Activated CD4-positive, alpha-beta T cell treated with anti-CD3 and anti-CD28 coated beads, Interleukin-2, amount 10 ng/mL, durations not matched to agents 24 days and 14 days (primary cell): ENCODE measurements around the gene NAV3. TPM values are rescaled to one million over a fixed set of nuclear protein-coding genes. Genes with fewer than 3 reads are reported as not detected.
"Not testable (repeated sequence)": the region's sequence is repeated elsewhere in the genome, so short reads cannot be mapped to it uniquely, and the experiment has no call there.

ENCODE experiments used
- DNase-seq: peaks from one replicate; pipeline ENCODE4 v3.0.0; 2022
- H3K27ac Mint-ChIP-seq: one replicate; pipeline ENCODE4 v1.8.0; 2022; ENCODE audit warnings: mild to moderate bottlenecking, mixed read lengths
- H3K27me3 Mint-ChIP-seq: one replicate; pipeline ENCODE4 v1.8.0; 2022; ENCODE audit warnings: mixed read lengths
- H3K36me3 Mint-ChIP-seq: one replicate; pipeline ENCODE4 v1.8.0; 2022; ENCODE audit warnings: low read depth, mild to moderate bottlenecking, mixed read lengths
- H3K4me1 Mint-ChIP-seq: one replicate; pipeline ENCODE4 v1.8.0; 2021; ENCODE audit warnings: mixed read lengths
- H3K4me3 Mint-ChIP-seq: one replicate; pipeline ENCODE4 v1.8.0; 2022; ENCODE audit warnings: mild to moderate bottlenecking, moderate library complexity, mixed read lengths
- H3K9me3 Mint-ChIP-seq: one replicate; pipeline ENCODE4 v1.8.0; 2021; ENCODE audit warnings: mixed read lengths
- intact Hi-C: fragments of 100-400 bp; cut with micrococcal nuclease; formaldehyde crosslinking; loops from one replicate; pipeline ENCODE4 v1.15.1; 2023
- total RNA-seq: library from RNA; stranded (reverse); gene quantifications from 2 replicates; pipeline ENCODE4 v1.2.3, GENCODE V29; 2022

NAV3 gene
- total RNA-seq, 1 donor from 2014 or later = not detected

DNA sequence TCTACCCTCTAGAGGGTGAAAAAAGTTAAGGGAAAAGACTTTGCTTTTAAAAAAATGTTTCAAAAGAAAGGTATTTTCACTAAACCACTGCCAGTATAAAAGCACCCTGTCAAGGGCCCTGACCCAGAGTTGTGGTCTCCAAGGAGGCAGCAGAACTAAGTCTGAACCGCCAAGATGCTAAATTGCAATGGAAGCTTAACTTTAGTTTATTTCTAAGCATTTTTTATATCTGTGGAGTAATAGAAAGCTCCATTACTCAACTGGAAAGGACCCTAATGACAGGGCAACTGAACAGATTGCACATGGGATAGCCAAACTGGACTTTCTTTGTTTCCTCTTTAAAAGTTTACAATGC is 379.8 kb downstream of the NAV3 start:
- Mint-ChIP-seq H3K4me1 (no peaks in the 10 kb centered on the region), H3K4me3 (no peak overlapping the region), H3K27me3 (no peaks in the 10 kb centered on the region), H3K27ac (no peak overlapping the region), H3K36me3 (no peaks in the 10 kb centered on the region), H3K9me3 (no peaks in the 10 kb centered on the region)
- intact Hi-C loops = no loop called here
- no peak for DNase-seq

- H3K4me1 Mint-ChIP-seq = no peaks in the 10 kb centered on the region
- no peaks in the 10 kb centered on the region for H3K9me3 Mint-ChIP-seq
- H3K4me3 Mint-ChIP-seq = no peak overlapping the region
- no peaks in the 10 kb centered on the region for H3K36me3 Mint-ChIP-seq
- H3K27ac Mint-ChIP-seq = no peak overlapping the region
- intact Hi-C loops = no loop called here
- no peaks in the 10 kb centered on the region for H3K27me3 Mint-ChIP-seq
- no peak for DNase-seq
Measured at GRCh38 chr12:78210894-78211302, 380.2 kb downstream of the NAV3 start.

DNA sequence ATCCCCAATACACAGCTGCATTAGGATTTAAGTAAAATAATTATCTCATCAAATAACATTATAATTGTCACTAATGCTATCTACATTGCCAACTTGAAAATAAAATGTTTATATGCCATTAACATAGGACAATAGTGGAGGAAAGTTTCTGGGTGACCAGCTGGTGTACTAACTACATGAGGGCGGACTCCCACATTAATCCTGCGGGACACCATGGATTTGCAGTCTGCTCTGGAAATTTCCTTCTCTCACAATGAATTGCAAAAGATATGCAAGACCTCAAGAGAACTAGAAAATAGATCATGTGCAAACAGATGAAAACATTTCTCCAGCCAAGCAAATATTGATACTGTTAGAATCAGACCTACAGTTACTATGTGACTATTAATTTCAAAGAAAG is 390.1 kb downstream of the NAV3 start:
- H3K4me1 Mint-ChIP-seq = no peaks in the 10 kb centered on the region
- intact Hi-C loops = no loop called here

GRCh38 chr12:78224154-78224553 is 393.5 kb downstream of the NAV3 start:
- Mint-ChIP-seq H3K27ac (no peak overlapping the region), H3K4me1 (no peaks in the 10 kb centered on the region), H3K4me3 (no peak overlapping the region), H3K36me3 (no peaks in the 10 kb centered on the region), H3K9me3 (no peaks in the 10 kb centered on the region), H3K27me3 (no peaks in the 10 kb centered on the region)
- intact Hi-C loops = no loop called here
- DNase-seq = no peak

More for the DNA sequence above, 390.1 kb downstream of the NAV3 start:
- Mint-ChIP-seq H3K27me3 (no peaks in the 10 kb centered on the region), H3K4me3 (no peak overlapping the region), H3K36me3 (no peaks in the 10 kb centered on the region), H3K27ac (no peak overlapping the region), H3K9me3 (no peaks in the 10 kb centered on the region)
- no peak for DNase-seq

GRCh38 chr12:78226763-78227162 is 396.1 kb downstream of the NAV3 start:
- H3K4me1 Mint-ChIP-seq = no peaks in the 10 kb centered on the region
- no peaks in the 10 kb centered on the region for H3K36me3 Mint-ChIP-seq
- intact Hi-C loops = no loop called here
- DNase-seq = no peak
- no peak overlapping the region for H3K4me3 Mint-ChIP-seq
- no peaks in the 10 kb centered on the region for H3K27me3 Mint-ChIP-seq
- H3K27ac Mint-ChIP-seq = no peak overlapping the region
- no peaks in the 10 kb centered on the region for H3K9me3 Mint-ChIP-seq

DNA sequence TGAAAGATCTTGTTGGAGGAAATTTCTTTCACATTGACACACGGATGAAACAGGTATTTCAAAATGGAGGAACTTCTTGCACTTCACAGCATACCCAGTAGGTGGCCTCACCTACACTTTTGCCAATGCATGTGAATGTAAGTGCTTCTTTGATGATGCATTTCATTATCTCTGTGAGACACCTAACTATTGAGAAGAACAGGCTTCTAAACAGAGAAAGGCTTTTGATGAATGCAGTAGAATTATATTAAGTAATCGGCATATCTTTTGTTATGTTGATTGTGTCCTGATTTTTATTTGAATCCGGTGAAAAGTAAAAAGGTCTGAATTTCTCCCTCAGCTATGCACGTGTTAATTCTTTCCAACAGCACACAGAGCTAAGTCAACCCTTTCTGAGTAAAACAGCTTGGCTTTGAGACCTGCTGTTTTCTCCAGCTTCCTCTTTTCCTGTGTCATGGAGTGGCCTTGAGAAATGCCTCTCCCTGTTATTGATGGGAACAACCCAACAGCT is 399.0 kb downstream of the NAV3 start:
- no peak overlapping the region for H3K27ac Mint-ChIP-seq
- no peaks in the 10 kb centered on the region for H3K4me1 Mint-ChIP-seq
- no peaks in the 10 kb centered on the region for H3K27me3 Mint-ChIP-seq
- no peaks in the 10 kb centered on the region for H3K36me3 Mint-ChIP-seq
- DNase-seq = peak; percentile 71
- no peaks in the 10 kb centered on the region for H3K9me3 Mint-ChIP-seq
- no peak overlapping the region for H3K4me3 Mint-ChIP-seq
- intact Hi-C loops = no loop called here

GRCh38 chr12:78232756-78233155 is 402.1 kb downstream of the NAV3 start:
- intact Hi-C loops = no loop called here
- no peaks in the 10 kb centered on the region for H3K27me3 Mint-ChIP-seq

GRCh38 chr12:78236264-78236663 is 405.6 kb downstream of the NAV3 start:
- intact Hi-C loops = no loop called here
- no peaks in the 10 kb centered on the region for H3K27me3 Mint-ChIP-seq
- DNase-seq = no peak
- H3K9me3 Mint-ChIP-seq = no peaks in the 10 kb centered on the region
- H3K4me1 Mint-ChIP-seq = no peaks in the 10 kb centered on the region
- H3K27ac Mint-ChIP-seq = no peak overlapping the region
- no peak overlapping the region for H3K4me3 Mint-ChIP-seq
- no peaks in the 10 kb centered on the region for H3K36me3 Mint-ChIP-seq

More at GRCh38 chr12:78232756-78233155, 402.1 kb downstream of the NAV3 start:
- Mint-ChIP-seq H3K9me3 (no peaks in the 10 kb centered on the region), H3K4me3 (no peak overlapping the region), H3K4me1 (no peaks in the 10 kb centered on the region), H3K36me3 (no peaks in the 10 kb centered on the region), H3K27ac (no peak overlapping the region)
- DNase-seq = no peak

GRCh38 chr12:78239544-78239943 is 408.9 kb downstream of the NAV3 start:
- no peak for DNase-seq
- no peaks in the 10 kb centered on the region for H3K36me3 Mint-ChIP-seq

GRCh38 chr12:78240827-78241226 is 410.1 kb downstream of the NAV3 start:
- intact Hi-C loops = no loop called here
- H3K4me3 Mint-ChIP-seq = no peak overlapping the region
- H3K27ac Mint-ChIP-seq = no peak overlapping the region
- H3K4me1 Mint-ChIP-seq = no peaks in the 10 kb centered on the region
- no peaks in the 10 kb centered on the region for H3K36me3 Mint-ChIP-seq
- no peak for DNase-seq
- peaks cover 4% of the 10 kb centered on the region for H3K9me3 Mint-ChIP-seq
- no peaks in the 10 kb centered on the region for H3K27me3 Mint-ChIP-seq

More at GRCh38 chr12:78239544-78239943, 408.9 kb downstream of the NAV3 start:
- no peaks in the 10 kb centered on the region for H3K4me1 Mint-ChIP-seq
- no peak overlapping the region for H3K27ac Mint-ChIP-seq
- intact Hi-C loops = no loop called here
- H3K9me3 Mint-ChIP-seq = peaks cover 4% of the 10 kb centered on the region
- H3K27me3 Mint-ChIP-seq = no peaks in the 10 kb centered on the region
- no peak overlapping the region for H3K4me3 Mint-ChIP-seq

DNA sequence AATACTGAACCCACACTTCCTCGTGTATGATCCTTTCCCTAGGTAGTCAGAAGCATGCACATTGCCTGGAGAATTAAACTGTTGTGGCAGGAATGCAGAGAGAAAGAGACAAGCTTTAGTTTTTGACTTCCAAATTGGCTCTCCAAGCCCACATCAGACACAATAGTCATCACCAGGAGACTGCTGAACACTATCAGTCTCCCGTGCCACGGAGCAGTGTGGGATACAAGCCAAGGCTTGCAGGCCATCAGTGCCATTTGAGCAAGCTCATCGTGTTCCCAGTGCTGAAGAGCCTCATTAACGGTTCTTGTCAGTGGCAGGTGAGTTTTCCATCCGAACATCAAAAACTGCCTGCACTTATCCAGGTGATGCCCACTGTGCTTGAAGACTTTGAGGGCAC is 410.8 kb downstream of the NAV3 start:
- intact Hi-C loops = no loop called here
- DNase-seq = no peak
- H3K27ac Mint-ChIP-seq = no peak overlapping the region

DNA sequence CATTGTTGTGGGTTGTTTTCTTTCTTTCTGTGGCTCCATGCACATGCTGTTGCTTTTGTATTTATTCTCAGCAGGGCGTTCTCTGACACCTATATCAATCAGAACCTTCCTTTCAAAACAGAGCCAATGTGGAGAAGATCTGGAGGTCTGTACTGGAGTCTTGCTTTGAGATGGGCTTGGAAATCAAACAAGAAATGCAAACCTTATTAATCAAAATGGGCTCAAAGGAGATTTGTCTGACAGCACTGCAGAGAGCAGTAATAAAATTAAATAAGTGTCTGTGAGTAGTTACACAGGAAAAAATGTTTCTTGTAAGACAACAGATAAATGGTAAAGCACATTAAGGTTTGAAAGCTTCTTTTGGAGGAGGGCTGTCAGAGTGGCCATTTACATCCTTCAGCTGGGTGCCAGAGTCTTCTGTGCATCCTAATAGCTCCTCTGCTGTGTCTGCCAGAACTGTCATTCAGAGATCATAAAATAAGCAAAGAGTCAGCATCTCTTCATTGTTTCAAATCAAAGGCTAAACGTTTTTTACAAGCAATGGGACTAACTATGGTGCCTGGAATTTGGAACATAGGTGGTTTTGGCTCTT is 414.3 kb downstream of the NAV3 start:
- intact Hi-C loops = no loop called here
- H3K4me1 Mint-ChIP-seq = no peaks in the 10 kb centered on the region
- no peak overlapping the region for H3K4me3 Mint-ChIP-seq
- no peak for DNase-seq
- peaks cover 4% of the 10 kb centered on the region for H3K9me3 Mint-ChIP-seq
- H3K27me3 Mint-ChIP-seq = no peaks in the 10 kb centered on the region
- H3K27ac Mint-ChIP-seq = no peak overlapping the region
- H3K36me3 Mint-ChIP-seq = no peaks in the 10 kb centered on the region

More for the DNA sequence above, 410.8 kb downstream of the NAV3 start:
- Mint-ChIP-seq H3K9me3 (peaks cover 4% of the 10 kb centered on the region), H3K36me3 (no peaks in the 10 kb centered on the region), H3K4me1 (no peaks in the 10 kb centered on the region), H3K4me3 (no peak overlapping the region), H3K27me3 (no peaks in the 10 kb centered on the region)

- Mint-ChIP-seq H3K9me3 (peaks cover 1% of the 10 kb centered on the region), H3K27ac (no peak overlapping the region), H3K4me3 (no peak overlapping the region), H3K4me1 (no peaks in the 10 kb centered on the region), H3K36me3 (no peaks in the 10 kb centered on the region), H3K27me3 (no peaks in the 10 kb centered on the region)
- intact Hi-C loops = no loop called here
- DNase-seq = no peak
Measured at GRCh38 chr12:78248321-78248720, 417.6 kb downstream of the NAV3 start.

DNA sequence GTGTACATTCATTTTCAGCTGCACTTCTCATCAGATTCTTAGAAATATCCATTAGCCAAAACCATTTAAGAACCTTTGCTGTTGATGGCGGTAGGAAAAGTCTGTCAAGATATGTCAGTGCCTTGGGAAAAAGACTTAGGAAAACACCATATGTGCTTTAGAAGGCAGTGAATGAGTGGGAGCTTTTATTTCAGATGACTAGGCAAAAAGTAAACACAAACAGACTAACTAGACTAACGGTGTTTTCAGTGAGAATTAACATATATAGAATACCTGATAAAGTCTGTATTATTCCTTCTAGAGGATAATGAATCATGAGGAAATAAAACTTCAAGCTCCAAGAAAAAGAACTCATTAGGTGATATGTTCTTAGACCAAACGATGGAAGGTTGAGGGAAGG is 418.9 kb downstream of the NAV3 start:
- Mint-ChIP-seq H3K27me3 (no peaks in the 10 kb centered on the region), H3K36me3 (no peaks in the 10 kb centered on the region), H3K4me3 (no peak overlapping the region), H3K27ac (no peak overlapping the region), H3K9me3 (peaks cover 3% of the 10 kb centered on the region), H3K4me1 (no peaks in the 10 kb centered on the region)
- intact Hi-C loops = no loop called here
- DNase-seq = no peak

- H3K36me3 Mint-ChIP-seq, H3K4me3 Mint-ChIP-seq, H3K4me1 Mint-ChIP-seq, intact Hi-C loops, DNase-seq, H3K27me3 Mint-ChIP-seq, H3K9me3 Mint-ChIP-seq, H3K27ac Mint-ChIP-seq: not testable (repeated sequence)
Measured at GRCh38 chr12:78257662-78258061, 427.0 kb downstream of the NAV3 start.
